HepG2 (cell line): ENCODE data around the gene EIF1. TPM values are rescaled to one million over a fixed set of nuclear protein-coding genes. Genes with fewer than 3 reads are reported as not detected.

Experiments
- ATAC-seq: fragments of 200-7000 bp; cut with Tn5 transposase; 3 replicates; pipeline ENCODE4 v1.9.1; 2020; ENCODE audit warnings: mild to moderate bottlenecking, moderate library complexity
- BruUV-seq: library from RNA; stranded (reverse); fragments of 400-500 nt; replicated peaks from 2 replicates; lab custom pipeline; 2021; lab: Mats Ljungman, UMichigan
- CTCF ChIA-PET: fragments of 300-600 bp; formaldehyde crosslinking; extraction: SDS; loops from one replicate; lab custom pipeline; 2021; ENCODE audit warnings: low total read pairs, inconsistent platforms, low intra/inter-chr PET ratio; lab: Yijun Ruan, JAX
- POLR2A ChIA-PET: fragments of 350-600 bp; sonication (Branson Sonifier 250); formaldehyde crosslinking; loops from one replicate; lab custom pipeline; 2020; ENCODE audit warnings: antibody characterized with exemption, inconsistent platforms; lab: Yijun Ruan, JAX
- DNase-seq: peaks from one replicate; pipeline ENCODE4 v3.0.0-alpha.2; 2015; ENCODE audit warnings: low spot score
- FAIRE-seq: peaks from 3 replicates; lab custom pipeline; 2011; peaks lifted over from hg19 to GRCh38; lab: Jason Lieb, UNC
- H2AFZ ChIP-seq: one replicate; pipeline ENCODE4 v1.6.1; 2011; ENCODE audit warnings: low read length, inconsistent platforms
- H3K27ac ChIP-seq: fragments of 300-600 bp; 3 replicates; pipeline ENCODE4 v1.8.0; 2011; ENCODE audit warnings: mixed run types, mild to moderate bottlenecking, mixed read lengths, low read length, inconsistent platforms; ENCODE audit not compliant: insufficient read depth; ENCODE audit errors: extremely low read length
- H3K27me3 ChIP-seq, 2 experiments: fragments of 200-600 bp in 1 of 2; 2 replicates in 1 of 2; 3 replicates in 1 of 2; pipeline versions ENCODE4 v1.6.0 to v1.8.0; 2011; ENCODE audit warnings: low read length in 2 of 2, mild to moderate bottlenecking in 2 of 2, moderate library complexity in 2 of 2, inconsistent platforms in 1 of 2; ENCODE audit not compliant: insufficient read depth in 2 of 2, control insufficient read depth in 1 of 2
- H3K36me3 ChIP-seq, 2 experiments: fragments of 200-600 bp in 1 of 2; replicated peaks in 1 of 2; 2 replicates in 1 of 2; 3 replicates in 1 of 2; pipeline versions ENCODE4 v1.5.1 to v1.8.0; 2011; ENCODE audit warnings: low read length in 2 of 2, inconsistent platforms in 1 of 2; ENCODE audit not compliant: insufficient read depth in 2 of 2, control insufficient read depth in 1 of 2
- H3K4me1 ChIP-seq: 2 replicates; pipeline ENCODE4 v1.5.1; 2012; ENCODE audit warnings: low read length, inconsistent platforms; ENCODE audit not compliant: insufficient read depth
- H3K4me2 ChIP-seq: 2 replicates; pipeline ENCODE4 v1.6.0; 2011; ENCODE audit warnings: low read depth, low read length, inconsistent platforms
- H3K4me3 ChIP-seq, 3 experiments: fragments of 200-600 bp in 1 of 3; sonication (generic), shearing (Covaris generic) in 1 of 3; replicated peaks in 1 of 3; 2 replicates each; pipeline ENCODE4 v1.5.1; 2011 to 2016; ENCODE audit warnings: low read length in 3 of 3, inconsistent platforms in 2 of 3, low read depth in 2 of 3, mild to moderate bottlenecking in 2 of 3, control low read depth in 1 of 3, mixed read lengths in 1 of 3; ENCODE audit not compliant: insufficient read depth in 1 of 3
- H3K79me2 ChIP-seq: one replicate; pipeline ENCODE4 v1.6.1; 2011; ENCODE audit warnings: low read length, inconsistent platforms; ENCODE audit not compliant: insufficient read depth
- H3K9ac ChIP-seq: 2 replicates; pipeline ENCODE4 v1.6.0; 2011; ENCODE audit warnings: mild to moderate bottlenecking, low read depth, low read length, inconsistent platforms; ENCODE audit not compliant: insufficient read depth
- H3K9me3 ChIP-seq: 2 replicates; pipeline ENCODE4 v1.5.1; 2012; ENCODE audit warnings: mild to moderate bottlenecking, low read length
- H4K20me1 ChIP-seq: 2 replicates; pipeline ENCODE4 v1.6.0; 2011; ENCODE audit warnings: inconsistent platforms, mild to moderate bottlenecking, low read length, moderate library complexity; ENCODE audit not compliant: insufficient read depth
- ATF3 ChIP-seq: sonication (generic); formaldehyde crosslinking; IDR thresholded peaks from 2 replicates; pipeline ENCODE4 v1.4.0; 2020; ENCODE audit warnings: missing genetic modification reagents
- CREBL2 ChIP-seq: sonication (generic); formaldehyde crosslinking; IDR thresholded peaks from 2 replicates; pipeline ENCODE4 v1.8.1; 2023; ENCODE audit warnings: missing genetic modification reagents, mild to moderate bottlenecking, borderline replicate concordance
- ESRRA ChIP-seq: sonication (generic); formaldehyde crosslinking; IDR thresholded peaks from 2 replicates; pipeline ENCODE4 v1.5.1; 2020; ENCODE audit warnings: mild to moderate bottlenecking, low read depth, missing genetic modification reagents
- FOXM1 ChIP-seq: sonication (generic); formaldehyde crosslinking; IDR thresholded peaks from 2 replicates; pipeline ENCODE4 v1.5.0; 2020; ENCODE audit warnings: missing genetic modification reagents
- MAFK ChIP-seq, 2 experiments: IDR thresholded peaks in 1 of 2; conservative IDR thresholded peaks in 1 of 2; 2 replicates each; pipeline ENCODE4 v1.6.1; 2011; ENCODE audit warnings: improper control_type of control experiment in 2 of 2, low read length in 2 of 2
- PITX1 ChIP-seq: sonication (generic); formaldehyde crosslinking; IDR thresholded peaks from 2 replicates; pipeline ENCODE4 v1.5.1; 2020; ENCODE audit warnings: mild to moderate bottlenecking, missing genetic modification reagents
- SRSF1 ChIP-seq: fragments of 200-400 bp; formaldehyde crosslinking; optimal IDR thresholded peaks from 2 replicates; pipeline ENCODE3; 2017; ENCODE audit warnings: mild to moderate bottlenecking, low read depth, low read length, moderate library complexity
- ZBTB42 ChIP-seq: sonication (generic); formaldehyde crosslinking; IDR thresholded peaks from 2 replicates; pipeline ENCODE4 v1.5.0; 2020; ENCODE audit warnings: mild to moderate bottlenecking, missing genetic modification reagents
- ZNF333 ChIP-seq: sonication (generic); formaldehyde crosslinking; IDR thresholded peaks from 2 replicates; pipeline ENCODE4 v1.4.0; 2020; ENCODE audit warnings: mild to moderate bottlenecking, missing genetic modification reagents, borderline replicate concordance
- ZNF33B ChIP-seq: sonication (generic); formaldehyde crosslinking; IDR thresholded peaks from 2 replicates; pipeline ENCODE4 v1.5.1; 2020; ENCODE audit warnings: mild to moderate bottlenecking, missing genetic modification reagents
- ZNF414 ChIP-seq: sonication (generic); formaldehyde crosslinking; IDR thresholded peaks from 2 replicates; pipeline ENCODE4 v1.5.0; 2020; ENCODE audit warnings: missing genetic modification reagents
- ZNF605 ChIP-seq: sonication (generic); formaldehyde crosslinking; IDR thresholded peaks from 2 replicates; pipeline ENCODE4 v1.8.0; 2022; ENCODE audit warnings: mild to moderate bottlenecking, missing genetic modification reagents
- ZNF670 ChIP-seq: sonication (generic); formaldehyde crosslinking; IDR thresholded peaks from 2 replicates; pipeline ENCODE4 v1.8.0; 2022; ENCODE audit warnings: mild to moderate bottlenecking, missing genetic modification reagents, borderline replicate concordance
- ZNF776 ChIP-seq: sonication (generic); formaldehyde crosslinking; IDR thresholded peaks from 2 replicates; pipeline ENCODE4 v1.4.0; 2020; ENCODE audit warnings: mild to moderate bottlenecking, missing genetic modification reagents
- WGBS: methylation state at CpG from one replicate; pipeline ENCODE4 v1.1.6; 2017; ENCODE audit warnings: low lambda C conversion rate; 5-methylcytosine and 5-hydroxymethylcytosine counted together
- in situ Hi-C: cut with HindIII; loops from 2 replicates; pipeline ENCODE4 v1.10.0; 2017; ENCODE audit warnings: low pct_unique_long_range_greater_than_20kb; ENCODE audit not compliant: extremely low pct_ligation_motif_present
- intact Hi-C: fragments of 100-400 bp; cut with micrococcal nuclease; formaldehyde crosslinking; loops from one replicate; pipeline ENCODE4 v1.10.0; 2022; ENCODE audit not compliant: unreplicated experiment
- polyA plus RNA-seq, 8 experiments: library from polyadenylated mRNA; depleted of rRNA in 3 of 8; stranded (reverse) in 7 of 8; unstranded in 1 of 8; fragments of >200 nt; fragmentation: Illumina TruSeq in 4 of 8; extraction: Trizol in 4 of 8; gene quantifications; 2 replicates each; pipeline versions ENCODE4 v1.2.1 to v1.2.3, GENCODE V29; 2011 to 2016; ENCODE audit warnings: low read depth in 4 of 8, missing spikeins in 1 of 8, mixed read lengths in 1 of 8; ENCODE audit not compliant: insufficient read depth in 1 of 8
- total RNA-seq, 5 experiments: library from RNA; depleted of rRNA; stranded (reverse); fragments of >200 nt; fragmentation: Illumina TruSeq; extraction: Trizol; gene quantifications; 2 replicates each; pipeline ENCODE4 v1.2.3, GENCODE V29; 2016; ENCODE audit warnings: low read depth in 1 of 5

The EIF1 gene
- total and polyA plus RNA-seq, 2 of the 13 experiments (the other 11 are each of a cell fraction or from before 2014, with no cell fraction given): 147 to 517 TPM

GRCh38 chr17:41657936-41658335 is 30.7 kb upstream of the EIF1 start:
- ATAC-seq: no peak
- Histone ChIP-seq H3K79me2 (no peaks in the 10 kb centered on the region), H3K9me3 (no peaks in the 10 kb centered on the region), H3K27me3 (peaks cover 24 to 72% of the 10 kb centered on the region in 2 experiments), H3K4me1 (peaks cover 2% of the 10 kb centered on the region), H3K36me3 (no peaks in the 10 kb centered on the region)
- TF ChIP-seq ZNF414 (CRISPR knock-in tag) (no peak), PITX1 (CRISPR knock-in tag) (no peak), ZNF333 (CRISPR knock-in tag) (no peak), ZBTB42 (no peak), ATF3 (CRISPR knock-in tag) (no peak), ZNF670 (no peak), ZNF33B (no peak), SRSF1 (no peak), CREBL2 (CRISPR knock-in tag) (no peak), MAFK (conservative IDR thresholded peaks at IDR 0.05 in 1 of 2, IDR thresholded peaks at IDR 0.05 in 1 of 2; ENCODE audit: low read length in 2 of 2) (no peak), FOXM1 (CRISPR knock-in tag) (no peak), ZNF605 (no peak), ESRRA (CRISPR knock-in tag) (no peak), ZNF776 (no peak)
- TF ChIP-seq, all 625 proteins: peak for 0
- in situ Hi-C loops: no loop called here
- no peak overlapping the region for H2AFZ ChIP-seq
- no peak for DNase-seq
- 24% methylated on average over 10 of the region's 12 CpGs for WGBS
- no peak for FAIRE-seq
- intact Hi-C loops: no loop called here
- BruUV-seq: no TSS peak
- H3K27ac ChIP-seq: no peak overlapping the region
- H3K9ac ChIP-seq: no peak overlapping the region
- CTCF ChIA-PET: interaction anchor here (1.8 kb wide), 1 partner anchor 10 kb away, joined by 5 read pairs; no protein-coding TSS in a partner anchor
- no peaks in the 10 kb centered on the region for H4K20me1 ChIP-seq
- H3K4me3 ChIP-seq: no peak overlapping the region
- POLR2A ChIA-PET: no interaction called here
- H3K4me2 ChIP-seq: no peak overlapping the region
